HL-60/S4 (cell line): ENCODE data around the gene SLC52A1.
"Not testable (repeated sequence)": the region's sequence is repeated elsewhere in the genome, so short reads cannot be mapped to it uniquely, and the experiment has no call there.

ENCODE experiments used
- in situ Hi-C: fragments of 300-500 bp; cut with MboI; formaldehyde crosslinking; loops from 2 replicates; pipeline ENCODE4 v1.14.3; 2022; ENCODE audit warnings: low sequenced_read_pairs

SLC52A1 gene

DNA sequence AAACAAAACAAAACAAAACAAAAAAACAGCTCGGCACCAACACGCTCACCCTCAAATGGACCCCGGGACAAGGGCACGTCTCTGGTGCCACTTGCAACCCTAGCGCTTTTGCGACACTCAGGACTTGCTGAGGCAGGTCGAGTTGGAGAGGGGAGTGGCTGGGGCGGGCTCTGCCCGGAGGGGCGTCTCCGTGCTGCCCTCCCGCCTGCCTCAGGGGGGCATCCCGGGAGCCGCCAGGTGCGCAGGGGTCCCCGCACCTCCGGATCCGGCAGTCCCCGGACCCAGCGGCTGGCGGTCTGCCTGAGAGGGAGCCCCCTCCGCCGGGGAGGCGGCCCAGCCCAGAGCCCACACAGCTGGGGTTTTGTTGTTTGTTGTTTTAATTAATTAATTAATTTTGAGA lies at the start of gene SLC52A1:
Gene SLC52A1 (minus strand): TSS at position 112 of the 400 bp plus-strand sequence. CDS start 820 bp downstream, outside the sequence.
- in situ Hi-C loops = no loop called here

DNA sequence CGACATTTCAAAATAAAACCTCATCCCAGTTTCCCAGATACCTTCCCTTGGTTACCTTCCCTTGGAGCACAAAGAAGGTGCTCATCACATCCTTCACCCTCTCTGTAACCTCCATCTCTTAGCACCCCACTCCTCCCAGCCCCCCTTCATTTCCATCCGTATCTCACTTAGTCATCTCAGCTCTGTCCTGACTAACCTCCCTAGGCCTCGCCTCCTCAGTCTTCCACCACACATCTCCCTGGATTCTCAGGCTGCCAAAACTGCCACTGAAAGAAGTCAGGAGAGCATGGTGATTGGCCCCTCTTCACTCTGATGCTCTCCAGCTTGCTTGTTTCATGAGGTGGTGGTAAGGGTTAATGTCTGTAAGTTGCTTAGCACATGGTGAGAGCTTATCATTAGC lies 45.4 kb upstream of the SLC52A1 start:
- in situ Hi-C loops = no loop called here

DNA sequence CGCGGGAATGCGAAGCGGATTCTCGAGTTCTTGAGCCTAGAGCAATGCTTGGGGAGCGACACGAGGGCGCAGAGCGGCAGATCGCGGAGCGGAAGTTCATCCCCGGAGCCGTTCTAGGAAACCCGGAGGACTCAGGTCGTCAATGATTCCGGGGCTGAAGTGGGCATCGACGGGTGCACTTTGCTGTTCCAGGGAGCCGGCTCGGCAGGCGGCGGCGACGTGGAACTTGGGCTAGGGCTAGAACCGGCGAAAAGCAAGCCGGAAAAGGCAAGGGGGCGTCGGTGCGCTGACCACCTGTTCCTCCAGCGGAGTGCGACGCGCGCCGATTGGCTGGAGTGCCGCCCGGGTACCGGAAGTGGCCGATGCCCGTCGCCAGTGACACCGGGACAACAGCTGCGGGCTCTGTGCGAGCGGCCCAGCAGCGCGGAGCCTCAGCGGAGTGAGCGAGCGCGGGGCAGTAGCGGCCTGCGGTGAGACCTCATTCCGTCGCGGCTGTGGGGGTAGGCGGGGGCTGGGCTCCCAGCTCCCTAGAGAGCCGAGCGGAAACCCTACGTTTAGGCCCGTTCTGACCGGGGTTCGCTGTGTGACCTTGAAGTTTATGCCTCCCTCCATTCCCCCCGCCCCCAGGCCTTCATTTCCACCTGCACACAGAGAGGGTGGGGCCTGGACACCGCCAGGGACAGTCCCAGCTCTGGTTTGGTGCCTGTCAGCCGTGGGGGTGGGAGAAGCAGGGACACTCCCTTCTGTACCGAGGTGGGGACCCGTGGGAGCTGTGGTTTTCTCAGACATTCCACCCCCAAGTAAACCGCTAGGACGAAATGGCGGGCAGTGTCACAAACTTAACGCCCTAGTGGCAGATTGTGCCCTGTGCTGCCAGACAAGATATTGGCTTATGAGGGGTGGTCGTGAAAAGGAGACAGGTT lies 43.1 kb upstream of the SLC52A1 start, which contains the start of gene ZFP3:
Gene ZFP3 (plus strand): TSS at position 362 of the 923 bp plus-strand sequence. CDS start 13,038 bp downstream, outside the sequence.
- in situ Hi-C loops = no loop called here

DNA sequence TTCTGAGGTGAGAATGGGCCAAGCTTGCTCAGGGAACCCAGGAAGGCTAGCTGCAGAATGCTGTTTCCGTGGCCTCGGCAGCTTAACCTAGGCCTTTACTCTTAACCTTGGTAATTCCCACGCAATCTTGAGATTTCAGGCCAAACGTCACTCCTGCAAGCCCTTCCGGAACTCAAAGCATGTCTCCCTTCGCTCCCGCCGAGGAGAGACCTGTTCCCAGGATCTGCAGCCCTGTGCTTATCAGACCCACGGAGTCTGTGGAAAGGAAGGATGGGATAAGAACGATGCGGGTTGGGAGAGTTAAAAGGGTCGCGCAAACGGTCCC lies 42.5 kb upstream of the SLC52A1 start:
- in situ Hi-C loops = no loop called here

DNA sequence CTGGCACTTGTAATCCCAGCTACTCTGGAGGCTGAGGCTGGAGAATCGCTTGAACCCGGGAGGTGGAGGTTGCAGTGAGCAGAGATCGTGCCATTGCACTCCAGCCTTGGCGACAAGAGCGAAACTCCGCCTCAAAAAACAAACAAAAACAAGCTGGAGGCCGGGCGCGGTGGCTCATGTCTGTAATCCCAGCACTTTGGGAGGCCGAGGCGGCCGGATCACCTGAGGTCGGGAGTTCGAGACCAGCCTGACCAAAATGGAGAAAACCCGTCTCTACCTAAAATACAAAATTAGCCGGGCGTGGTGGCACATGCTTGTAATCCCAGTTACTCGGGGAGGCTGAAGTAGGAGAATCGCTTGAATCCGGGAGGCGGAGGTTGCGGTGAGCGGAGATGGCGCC lies 42.0 kb upstream of the SLC52A1 start:
- in situ Hi-C loops = not testable (repeated sequence)

DNA sequence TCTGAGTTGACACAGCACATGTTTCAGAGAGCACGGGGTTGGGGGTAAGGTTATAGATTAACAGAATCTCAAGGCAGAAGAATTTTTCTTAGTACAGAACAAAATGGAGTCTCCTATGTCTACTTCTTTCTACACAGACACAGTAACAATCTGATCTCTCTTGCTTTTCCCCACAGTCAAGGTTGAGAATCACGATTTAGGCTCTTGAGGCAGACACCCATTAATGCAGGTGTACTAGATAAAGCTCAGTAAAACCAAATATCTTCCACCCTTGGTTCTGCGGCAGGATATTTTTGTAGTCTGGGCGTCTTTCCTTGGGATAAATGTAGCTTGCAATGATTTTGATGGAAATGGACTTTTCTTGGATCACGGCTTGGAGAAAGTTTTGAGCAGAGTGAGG lies 40.2 kb upstream of the SLC52A1 start:
- in situ Hi-C loops = not testable (repeated sequence)

DNA sequence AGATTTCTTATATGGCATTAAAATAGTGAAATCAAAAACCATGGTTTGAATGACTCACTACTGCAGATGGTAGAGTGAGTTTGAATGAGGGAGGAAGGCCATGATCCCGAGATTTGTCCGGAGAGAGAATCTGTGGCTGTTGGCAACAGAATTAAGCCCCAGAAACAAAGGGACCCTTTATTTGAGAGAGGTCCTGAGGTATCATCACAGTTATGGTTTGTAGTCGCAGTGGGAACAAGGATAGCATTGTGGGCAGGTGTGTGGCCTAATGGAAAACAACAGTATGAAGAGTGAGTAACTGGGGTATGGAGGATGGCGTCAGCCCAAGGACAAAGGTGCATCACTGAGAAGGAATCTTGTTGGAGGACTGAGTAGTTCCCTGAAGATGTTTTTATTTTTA lies 34.5 kb upstream of the SLC52A1 start:
- in situ Hi-C loops = no loop called here

DNA sequence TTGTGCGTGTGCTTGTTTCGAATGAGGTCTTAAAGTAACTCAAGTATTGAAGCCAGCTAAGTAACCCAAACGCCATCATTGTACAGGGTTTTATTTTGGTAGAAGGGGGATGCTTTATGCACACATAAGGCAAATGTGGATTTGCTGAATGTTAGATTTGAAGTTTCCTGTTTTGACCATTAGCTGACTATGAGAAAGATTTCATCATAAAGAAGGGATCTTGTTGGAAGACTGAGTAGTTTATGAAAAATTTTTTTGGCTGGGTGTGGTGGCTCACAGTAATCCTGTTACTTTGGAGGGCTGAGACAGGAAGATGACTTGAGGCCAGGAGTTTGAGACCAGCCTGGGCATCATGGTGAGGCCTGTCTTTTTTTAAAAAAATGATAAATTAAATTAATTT lies 33.0 kb upstream of the SLC52A1 start:
- in situ Hi-C loops = no loop called here

DNA sequence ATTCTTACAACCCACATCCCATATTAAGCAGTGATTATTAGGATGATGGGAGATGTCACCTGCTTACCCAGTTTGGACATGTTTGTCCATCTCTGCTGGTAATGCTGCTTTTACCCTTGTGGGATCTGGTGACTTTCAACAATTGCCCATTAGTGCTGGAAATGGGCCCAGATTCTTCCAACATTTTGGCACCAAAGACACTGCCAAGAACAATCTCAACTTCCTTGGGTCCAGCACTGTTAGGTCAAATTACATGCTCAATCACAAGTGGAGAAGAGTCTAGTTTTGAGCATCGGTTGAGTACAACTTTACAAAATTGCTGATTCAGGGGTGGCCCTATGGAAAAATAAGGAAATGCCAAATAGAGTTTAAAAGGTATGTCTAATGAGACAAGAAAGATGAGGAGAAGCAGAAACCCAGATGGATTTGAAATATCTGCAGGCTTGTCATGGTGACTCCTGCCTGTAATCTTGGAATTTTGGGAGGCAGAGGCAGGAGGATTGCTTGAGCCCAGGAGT lies 30.1 kb upstream of the SLC52A1 start:
- in situ Hi-C loops = no loop called here

DNA sequence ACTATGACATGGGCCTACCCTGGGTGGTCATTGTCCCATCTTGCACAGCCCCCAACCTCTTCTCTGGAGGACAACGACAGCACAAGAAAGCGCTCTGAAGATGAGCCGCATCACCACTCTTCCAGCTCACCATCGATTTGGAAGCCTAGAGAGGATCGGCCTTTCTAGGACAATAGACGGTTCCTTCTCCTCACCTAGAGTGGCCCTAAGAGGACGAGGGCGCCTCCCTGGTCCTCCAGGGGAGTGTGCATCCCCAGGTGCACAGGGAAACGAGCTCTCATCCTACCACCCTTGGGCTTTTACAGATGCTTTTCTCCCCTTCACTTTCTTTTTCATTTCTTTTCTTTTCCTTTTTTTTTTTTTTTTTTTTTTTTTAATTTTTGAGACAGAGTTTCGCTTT lies 20.3 kb upstream of the SLC52A1 start:
- in situ Hi-C loops = no loop called here

DNA sequence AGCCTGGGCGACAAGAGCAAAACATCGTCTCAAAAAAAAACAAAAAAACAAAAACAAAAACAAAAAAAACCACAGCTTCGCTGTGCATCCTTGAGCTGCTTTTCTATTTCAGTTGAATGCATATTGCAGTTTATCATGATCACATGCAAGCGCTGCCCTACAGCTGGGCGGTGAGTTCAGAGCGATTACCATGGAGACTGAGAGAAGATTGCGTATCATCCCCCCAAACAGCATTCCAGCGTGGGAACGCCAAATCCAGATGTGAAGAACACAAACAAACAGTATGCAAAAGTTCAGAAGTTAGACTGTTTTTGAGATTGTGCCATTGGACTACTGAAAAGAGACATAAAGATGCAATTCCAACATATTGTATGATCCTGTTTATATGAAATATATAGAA lies 15.1 kb upstream of the SLC52A1 start:
- in situ Hi-C loops = no loop called here

DNA sequence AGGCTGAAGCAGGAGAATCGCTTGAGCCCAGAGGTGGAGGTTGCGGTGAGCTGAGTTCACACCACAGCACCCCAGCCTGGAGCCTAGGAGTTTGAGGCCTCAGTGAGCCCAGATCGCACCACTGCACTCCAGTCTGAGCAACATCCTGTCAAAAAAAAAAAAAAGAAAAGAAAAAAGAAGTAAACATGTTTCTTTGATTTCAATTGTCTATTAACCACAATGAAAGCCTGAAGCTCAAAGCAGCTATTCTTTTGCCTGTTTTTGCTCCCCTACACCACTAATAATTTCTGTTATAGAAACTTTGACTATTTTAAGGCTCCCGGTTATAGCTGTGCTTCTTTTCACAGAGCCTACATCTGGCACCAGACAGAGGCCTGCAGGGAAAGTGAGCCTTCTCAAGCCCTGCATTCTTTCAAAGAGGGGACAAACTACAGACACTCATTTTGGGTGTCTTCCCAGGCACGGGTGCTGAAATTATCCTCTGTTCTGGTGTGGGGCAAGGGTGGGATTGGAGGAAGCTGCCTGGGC lies 14.2 kb upstream of the SLC52A1 start:
- in situ Hi-C loops = no loop called here

DNA sequence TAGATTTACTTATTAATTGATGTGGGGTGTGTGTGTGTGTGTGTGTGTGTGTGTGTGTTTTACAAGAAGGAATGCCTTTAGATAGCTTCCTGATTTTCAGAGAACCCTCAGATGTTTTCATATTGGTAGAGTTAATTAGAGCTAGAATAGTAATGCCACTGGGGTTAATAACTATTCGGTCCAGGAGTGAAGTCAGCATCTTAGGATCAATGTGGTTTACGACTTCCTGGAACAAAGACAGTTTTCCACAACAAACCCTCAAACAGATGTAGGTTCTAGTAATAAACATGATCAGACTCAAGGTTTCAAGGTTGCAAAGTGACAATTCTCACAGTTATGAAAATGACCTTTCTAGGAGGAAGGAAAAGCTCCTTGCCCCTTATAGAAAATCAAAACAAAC lies 12.2 kb upstream of the SLC52A1 start:
- in situ Hi-C loops = no loop called here

DNA sequence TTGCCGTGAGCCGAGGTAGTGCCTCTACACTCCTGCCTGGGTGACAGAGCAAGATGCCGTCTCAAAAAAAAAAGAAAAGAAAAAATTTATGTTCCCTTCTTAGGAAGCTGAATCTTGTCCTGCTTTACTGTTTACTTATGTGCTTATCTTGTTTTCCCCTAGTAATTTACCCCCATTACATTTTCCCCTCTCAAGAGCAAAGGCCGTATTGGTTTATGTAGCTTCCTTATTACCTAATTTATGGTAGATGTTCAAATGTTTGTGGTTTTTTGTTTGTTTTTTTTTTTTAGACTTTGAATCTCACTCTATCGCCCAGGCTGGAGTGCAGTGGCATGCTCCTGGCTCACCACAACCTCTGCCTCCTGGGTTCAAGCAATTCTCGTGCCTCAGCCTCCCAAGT lies 10.3 kb upstream of the SLC52A1 start:
- in situ Hi-C loops = no loop called here

DNA sequence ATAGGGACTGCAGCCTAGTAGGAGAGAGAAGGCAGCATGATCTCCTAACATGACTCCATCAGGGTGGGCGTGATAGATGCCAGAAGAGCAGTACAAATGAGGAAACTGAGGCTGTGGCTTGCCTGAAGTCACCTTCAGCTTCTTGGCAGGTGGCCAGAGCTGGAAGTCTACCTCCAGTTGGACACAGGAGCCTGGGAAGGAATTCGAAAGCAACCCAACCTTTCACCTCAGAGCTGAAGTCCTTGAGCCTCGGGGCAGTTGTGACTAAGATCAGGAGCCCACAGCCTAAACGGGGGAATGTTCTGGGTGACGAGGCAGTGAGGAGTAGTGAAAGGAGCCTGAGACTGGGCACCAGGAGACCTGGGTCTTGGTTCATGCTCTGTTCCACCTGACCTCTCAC lies 9.4 kb upstream of the SLC52A1 start:
- in situ Hi-C loops = no loop called here

DNA sequence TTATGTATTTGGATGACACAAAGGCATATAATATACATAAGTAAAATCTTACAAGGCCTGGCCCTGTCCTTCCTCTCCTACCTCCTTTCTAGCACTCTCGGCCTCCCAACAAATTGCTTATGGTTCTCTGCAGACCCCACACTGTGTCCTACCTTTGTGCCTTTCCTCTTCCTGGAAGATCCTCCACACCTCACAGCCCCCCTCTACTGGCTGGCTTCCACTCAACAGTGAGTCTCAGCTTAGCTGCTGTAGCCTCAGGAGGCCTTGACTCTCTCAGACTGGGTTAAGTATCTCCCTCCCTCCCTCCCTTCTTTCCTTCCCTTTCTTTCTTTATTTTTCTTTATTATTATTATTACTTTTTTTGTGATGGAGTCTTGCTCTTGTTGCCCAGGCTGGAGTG lies 8.3 kb upstream of the SLC52A1 start:
- in situ Hi-C loops = no loop called here

DNA sequence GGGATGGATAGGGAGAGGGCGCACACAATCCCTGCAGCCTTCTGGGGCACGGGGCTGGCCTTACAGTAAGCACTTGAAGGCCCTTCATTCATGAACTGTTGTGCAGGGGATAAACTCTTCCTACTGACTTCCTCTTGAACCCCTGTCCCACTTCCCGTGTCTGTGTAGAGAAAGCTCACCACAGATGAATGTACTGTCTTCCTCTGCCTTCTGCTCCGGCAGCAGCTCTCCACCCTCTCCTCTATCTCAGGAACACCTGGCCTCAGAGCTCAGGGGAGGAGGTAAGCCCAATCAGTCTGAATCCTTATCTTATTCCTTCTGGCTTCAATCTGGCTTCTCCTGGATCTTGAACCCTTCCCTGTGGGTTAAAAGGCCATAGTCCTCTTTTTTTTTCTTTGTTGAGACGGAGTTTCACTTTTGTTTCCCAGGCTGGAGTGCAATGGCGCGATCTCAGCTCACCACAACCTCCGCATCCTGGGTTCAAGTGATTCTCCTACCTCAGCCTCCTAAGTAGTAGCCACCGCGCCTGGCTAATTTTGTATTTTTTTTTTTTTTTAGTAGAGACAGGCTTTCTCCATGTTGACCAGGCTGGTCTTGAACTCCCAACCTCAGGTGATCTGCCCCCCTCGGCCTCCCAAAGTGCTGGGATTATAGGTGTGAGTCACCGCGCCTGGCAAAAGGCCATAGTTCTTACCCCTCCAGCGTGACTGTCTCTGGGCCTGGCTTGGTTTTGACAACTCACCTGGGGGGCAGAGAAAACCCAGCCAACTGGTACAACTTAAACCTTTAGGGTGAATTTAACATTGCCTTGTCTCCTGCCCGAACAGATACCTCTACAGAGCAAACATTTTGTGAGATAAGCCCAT lies 7.2 kb upstream of the SLC52A1 start:
- in situ Hi-C loops = no loop called here

DNA sequence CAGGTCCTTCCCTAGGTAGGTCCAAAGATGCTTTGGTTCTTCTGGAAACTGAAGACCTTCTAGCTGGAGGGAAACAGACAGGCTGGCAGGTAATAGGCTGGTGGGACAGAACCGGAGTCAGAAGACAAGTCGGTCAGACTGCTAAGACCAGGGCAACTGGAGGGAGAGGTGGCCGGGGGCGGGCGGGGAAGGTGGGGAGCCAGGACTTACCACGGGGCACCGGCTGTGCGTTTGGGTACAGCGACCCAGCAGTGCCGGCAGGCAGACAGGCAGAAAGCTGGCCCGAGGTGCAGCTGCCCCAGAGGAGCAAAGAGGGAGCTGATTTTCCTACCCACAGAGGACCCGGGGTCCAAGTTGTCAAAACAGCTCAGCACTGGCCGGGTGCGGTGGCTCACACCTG lies 575 bp downstream of the SLC52A1 start:
- in situ Hi-C loops = no loop called here

DNA sequence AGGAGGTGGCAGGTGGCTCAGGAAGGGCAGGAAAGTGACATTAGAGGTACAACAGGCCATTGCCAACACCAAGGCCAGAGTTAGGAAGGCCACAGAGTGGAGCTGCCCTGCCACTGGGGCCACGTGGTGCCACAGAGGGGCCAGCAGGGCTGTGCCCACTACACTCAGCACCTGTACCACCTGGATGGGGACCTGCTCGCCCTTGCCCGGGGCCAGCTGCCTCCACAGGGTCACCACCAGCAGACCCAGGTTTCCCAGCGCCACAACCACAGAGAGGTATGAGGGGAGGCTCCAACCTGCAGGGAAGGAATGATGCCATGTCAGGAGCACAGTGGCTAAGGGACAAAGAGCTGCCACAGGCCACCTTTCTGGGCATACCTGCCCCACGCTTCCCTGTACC lies 1.2 kb downstream of the SLC52A1 start:
- in situ Hi-C loops = no loop called here

DNA sequence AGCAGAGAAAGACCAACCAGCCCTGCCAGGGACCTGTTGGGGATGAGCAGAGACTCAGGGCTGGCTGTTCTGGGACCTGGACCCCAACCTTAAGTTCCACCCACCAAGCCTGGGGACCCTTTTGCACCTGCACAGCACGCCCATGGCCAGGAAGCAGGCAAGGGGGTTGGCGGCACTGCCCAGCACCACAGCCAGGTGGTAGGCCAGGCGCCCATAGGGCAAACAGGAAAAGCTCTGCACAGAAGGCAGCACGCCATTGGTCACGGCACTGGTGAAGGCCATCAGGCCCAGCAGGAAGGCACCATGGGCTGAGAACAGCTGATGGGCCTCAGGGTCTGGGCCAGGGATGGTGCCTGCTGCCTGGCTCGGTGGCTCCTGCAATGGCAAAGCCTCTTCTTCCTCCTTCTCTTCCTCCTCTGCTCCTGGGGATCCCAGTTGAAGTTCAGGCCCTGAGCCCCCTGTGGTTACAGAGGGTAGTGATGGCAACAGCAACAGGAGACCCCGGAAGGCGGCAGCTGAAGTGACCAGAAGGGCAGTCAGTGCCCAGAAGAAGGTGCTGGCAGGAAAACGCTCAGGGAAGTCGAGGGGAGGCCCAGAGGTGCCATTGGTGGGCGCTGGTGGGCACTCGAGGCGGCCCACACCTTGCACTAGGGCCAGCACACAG lies 1.7 kb downstream of the SLC52A1 start:
- in situ Hi-C loops = no loop called here

DNA sequence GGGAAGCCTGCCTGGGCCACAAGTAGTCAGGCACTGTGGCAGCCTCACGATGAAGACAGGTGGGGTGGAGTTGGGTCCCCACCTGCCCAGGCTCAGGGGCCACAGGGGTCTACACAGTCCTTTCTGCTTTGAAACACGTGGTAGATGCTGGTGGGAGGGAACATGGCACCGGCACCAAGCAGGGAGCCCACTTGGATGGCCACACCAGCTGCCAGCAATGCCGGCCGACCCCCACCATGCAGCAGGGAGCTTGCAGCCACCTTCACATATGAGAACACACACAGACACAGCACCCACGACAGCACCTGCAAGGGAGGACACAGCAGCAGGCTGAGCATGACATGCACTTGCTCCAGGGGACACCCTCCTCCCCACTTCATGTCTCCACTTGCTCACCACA lies 2.4 kb downstream of the SLC52A1 start:
- in situ Hi-C loops = no loop called here
